SK-N-SH (cell line): ENCODE measurements around the gene DLD. TPM values are rescaled to one million over a fixed set of nuclear protein-coding genes. Genes with fewer than 3 reads are reported as not detected.

Experiments
- CTCF ChIA-PET: fragments of 300-600, 350-600 bp; formaldehyde crosslinking; extraction: SDS; loops from one replicate; lab custom pipeline; 2021; lab: Yijun Ruan, JAX
- POLR2A ChIA-PET: fragments of 350-600 bp; sonication (Branson Sonifier 250); formaldehyde crosslinking; extraction: SDS; loops from one replicate; lab custom pipeline; 2020; ENCODE audit warnings: antibody characterized with exemption, inconsistent platforms; lab: Yijun Ruan, JAX
- DNase-seq: peaks from one replicate; pipeline ENCODE4 v3.0.0; 2012
- H2AFZ ChIP-seq: fragments of 200-600 bp; sonication (generic); 2 replicates; pipeline ENCODE4 v1.8.1; 2016; ENCODE audit warnings: antibody characterized with exemption, mild to moderate bottlenecking, low read depth
- H3F3A ChIP-seq: fragments of 200-600 bp; sonication (generic); replicated peaks from 2 replicates; pipeline ENCODE3; 2016; ENCODE audit warnings: antibody characterized with exemption, mild to moderate bottlenecking; ENCODE audit not compliant: insufficient read depth
- H3K27ac ChIP-seq, 2 experiments: fragments of 200-500 bp in 1 of 2; fragments of 200-600 bp in 1 of 2; sonication (Bioruptor generic) in 1 of 2; sonication (generic), shearing (Covaris generic) in 1 of 2; 2 replicates each; pipeline versions ENCODE4 v1.5.1 to v1.6.1; 2014 to 2016; ENCODE audit warnings: low read depth in 2 of 2, inconsistent platforms in 1 of 2, low read length in 1 of 2, mild to moderate bottlenecking in 1 of 2, mixed read lengths in 1 of 2
- H3K27me3 ChIP-seq: fragments of 200-600 bp; sonication (generic), shearing (Covaris generic); 2 replicates; pipeline ENCODE4 v1.6.1; 2016; ENCODE audit warnings: mixed run types; ENCODE audit not compliant: insufficient read depth
- H3K36me3 ChIP-seq, 2 experiments: fragments of 200-500 bp in 1 of 2; fragments of 200-600 bp in 1 of 2; sonication (Bioruptor generic) in 1 of 2; sonication (generic) in 1 of 2; replicated peaks in 1 of 2; 2 replicates each; pipeline versions ENCODE3 to v1.5.1; 2014 to 2016; ENCODE audit warnings: low read length in 1 of 2, mild to moderate bottlenecking in 1 of 2; ENCODE audit not compliant: insufficient read depth in 2 of 2, control insufficient read depth in 1 of 2
- H3K4me1 ChIP-seq, 2 experiments: fragments of 200-500 bp in 1 of 2; fragments of 200-600 bp in 1 of 2; sonication (Bioruptor generic) in 1 of 2; sonication (generic), shearing (Covaris generic) in 1 of 2; 2 replicates each; pipeline versions ENCODE4 v1.5.1 to v1.6.1; 2014 to 2016; ENCODE audit warnings: low read depth in 1 of 2, low read length in 1 of 2, mixed run types in 1 of 2; ENCODE audit not compliant: insufficient read depth in 2 of 2, control insufficient read depth in 1 of 2
- H3K4me2 ChIP-seq: fragments of 200-600 bp; sonication (generic), shearing (Covaris generic); 2 replicates; pipeline ENCODE4 v1.6.1; 2017; ENCODE audit warnings: mixed run types
- H3K4me3 ChIP-seq, 2 experiments: fragments of 200-500 bp in 1 of 2; fragments of 200-600 bp in 1 of 2; sonication (Bioruptor generic) in 1 of 2; sonication (generic), shearing (Covaris generic) in 1 of 2; 2 replicates each; pipeline versions ENCODE4 v1.5.1 to v1.8.1; 2014 to 2016; ENCODE audit warnings: low read depth in 2 of 2, inconsistent platforms in 1 of 2, low read length in 1 of 2, mild to moderate bottlenecking in 1 of 2, mixed read lengths in 1 of 2, moderate library complexity in 1 of 2
- H3K79me2 ChIP-seq: fragments of 200-600 bp; sonication (generic); 2 replicates; pipeline ENCODE4 v1.8.1; 2017; ENCODE audit warnings: mild to moderate bottlenecking; ENCODE audit not compliant: insufficient read depth
- H3K9ac ChIP-seq: fragments of 200-600 bp; sonication (generic); 2 replicates; pipeline ENCODE4 v1.6.1; 2017; ENCODE audit warnings: mixed run types
- H3K9me2 ChIP-seq: fragments of 200-600 bp; sonication (generic); 2 replicates; pipeline ENCODE4 v1.6.1; 2017; ENCODE audit warnings: mixed run types
- H3K9me3 ChIP-seq: fragments of 200-600 bp; sonication (generic); 2 replicates; pipeline ENCODE4 v1.6.1; 2017; ENCODE audit warnings: mixed run types, mild to moderate bottlenecking, moderate library complexity
- H4K20me1 ChIP-seq: fragments of 200-600 bp; sonication (generic); 2 replicates; pipeline ENCODE4 v1.6.1; 2017; ENCODE audit warnings: mild to moderate bottlenecking, mixed run types; ENCODE audit not compliant: insufficient read depth
- FOXJ3 ChIP-seq: sonication (generic); formaldehyde crosslinking; IDR thresholded peaks from 2 replicates; pipeline ENCODE4 v1.5.1; 2020; ENCODE audit warnings: mild to moderate bottlenecking, missing genetic modification reagents
- GABPA ChIP-seq: IDR thresholded peaks from 2 replicates; pipeline ENCODE4 v1.4.0; 2012; ENCODE audit warnings: low read depth, mild to moderate bottlenecking
- RAD21 ChIP-seq: IDR thresholded peaks from 2 replicates; pipeline ENCODE4 v1.6.1; 2012; ENCODE audit warnings: mild to moderate bottlenecking, low read length
- RXRA ChIP-seq: IDR thresholded peaks from 2 replicates; pipeline ENCODE4 v1.4.0; 2012; ENCODE audit warnings: low read depth, mild to moderate bottlenecking, borderline replicate concordance
- WGBS: methylation state at CpG from one replicate; pipeline ENCODE4 v1.1.6; 2017; ENCODE audit warnings: low lambda C conversion rate; 5-methylcytosine and 5-hydroxymethylcytosine counted together
- polyA plus RNA-seq, 3 experiments: library from polyadenylated mRNA; depleted of rRNA; stranded (reverse); fragments of >200 nt; gene quantifications; 2 replicates each; pipeline ENCODE4 v1.2.3, GENCODE V29; 2012
- TF ChIP-seq, protein P1 (sequence below): IDR thresholded peaks from 2 replicates; pipeline ENCODE4 v1.6.1; 2012; ENCODE audit warnings: mild to moderate bottlenecking, low read depth, low read length, moderate library complexity
- TF ChIP-seq, protein P2 (sequence below): IDR thresholded peaks from 2 replicates; pipeline ENCODE4 v1.4.0; 2012; ENCODE audit warnings: low read depth, borderline replicate concordance

DLD gene
- polyA plus RNA-seq, 1 of the 3 experiments (the other 2 are of a cell fraction) = 140 TPM

DNA sequence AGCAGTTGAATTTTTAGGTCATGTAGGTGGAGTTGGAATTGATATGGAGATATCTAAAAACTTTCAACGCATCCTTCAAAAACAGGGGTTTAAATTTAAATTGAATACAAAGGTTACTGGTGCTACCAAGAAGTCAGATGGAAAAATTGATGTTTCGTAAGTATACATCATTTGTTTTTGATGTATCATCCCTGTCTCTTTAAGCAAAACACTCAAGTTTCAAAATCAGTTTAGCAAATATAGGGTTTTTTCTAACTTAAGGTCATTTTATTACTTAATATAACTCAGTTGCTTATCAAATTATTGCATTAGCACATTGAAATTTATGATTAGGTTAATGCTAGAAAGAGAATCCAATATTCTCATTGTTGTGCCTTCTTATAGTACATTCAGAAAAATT lies 24.6 kb downstream of the DLD start:
- H3K9me2 ChIP-seq = no peaks in the 10 kb centered on the region
- no peak overlapping the region for H3K4me2 ChIP-seq
- H3K79me2 ChIP-seq = peaks cover 36% of the 10 kb centered on the region
- peaks cover 20% of the 10 kb centered on the region for H3F3A ChIP-seq
- H3K4me1 ChIP-seq = peaks cover 2 to 10% of the 10 kb centered on the region in 2 experiments; a peak in 3 of 4 replicates
- POLR2A ChIA-PET = no interaction called here
- 96% methylated on average over 2 of the region's 2 CpGs for WGBS
- no peaks in the 10 kb centered on the region for H3K27me3 ChIP-seq
- TF ChIP-seq GABPA = no peak
- TF ChIP-seq RXRA = no peak
- TF ChIP-seq, protein P1, sequence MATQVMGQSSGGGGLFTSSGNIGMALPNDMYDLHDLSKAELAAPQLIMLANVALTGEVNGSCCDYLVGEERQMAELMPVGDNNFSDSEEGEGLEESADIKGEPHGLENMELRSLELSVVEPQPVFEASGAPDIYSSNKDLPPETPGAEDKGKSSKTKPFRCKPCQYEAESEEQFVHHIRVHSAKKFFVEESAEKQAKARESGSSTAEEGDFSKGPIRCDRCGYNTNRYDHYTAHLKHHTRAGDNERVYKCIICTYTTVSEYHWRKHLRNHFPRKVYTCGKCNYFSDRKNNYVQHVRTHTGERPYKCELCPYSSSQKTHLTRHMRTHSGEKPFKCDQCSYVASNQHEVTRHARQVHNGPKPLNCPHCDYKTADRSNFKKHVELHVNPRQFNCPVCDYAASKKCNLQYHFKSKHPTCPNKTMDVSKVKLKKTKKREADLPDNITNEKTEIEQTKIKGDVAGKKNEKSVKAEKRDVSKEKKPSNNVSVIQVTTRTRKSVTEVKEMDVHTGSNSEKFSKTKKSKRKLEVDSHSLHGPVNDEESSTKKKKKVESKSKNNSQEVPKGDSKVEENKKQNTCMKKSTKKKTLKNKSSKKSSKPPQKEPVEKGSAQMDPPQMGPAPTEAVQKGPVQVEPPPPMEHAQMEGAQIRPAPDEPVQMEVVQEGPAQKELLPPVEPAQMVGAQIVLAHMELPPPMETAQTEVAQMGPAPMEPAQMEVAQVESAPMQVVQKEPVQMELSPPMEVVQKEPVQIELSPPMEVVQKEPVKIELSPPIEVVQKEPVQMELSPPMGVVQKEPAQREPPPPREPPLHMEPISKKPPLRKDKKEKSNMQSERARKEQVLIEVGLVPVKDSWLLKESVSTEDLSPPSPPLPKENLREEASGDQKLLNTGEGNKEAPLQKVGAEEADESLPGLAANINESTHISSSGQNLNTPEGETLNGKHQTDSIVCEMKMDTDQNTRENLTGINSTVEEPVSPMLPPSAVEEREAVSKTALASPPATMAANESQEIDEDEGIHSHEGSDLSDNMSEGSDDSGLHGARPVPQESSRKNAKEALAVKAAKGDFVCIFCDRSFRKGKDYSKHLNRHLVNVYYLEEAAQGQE = no peak
- TF ChIP-seq, all 33 proteins: peak for 0
- H3K27ac ChIP-seq = no peak overlapping the region
- H3K36me3 ChIP-seq = peaks cover 79 to 88% of the 10 kb centered on the region in 2 experiments
- H4K20me1 ChIP-seq = no peaks in the 10 kb centered on the region
- H3K9me3 ChIP-seq = no peaks in the 10 kb centered on the region
- no peak overlapping the region for H2AFZ ChIP-seq
- no peak overlapping the region for H3K4me3 ChIP-seq
- H3K9ac ChIP-seq = no peak overlapping the region
- CTCF ChIA-PET = interaction anchor here (1.0 to 1.6 kb wide), 3 partner anchors 11 to 230 kb away, joined by 3 to 4 read pairs (median 4); no protein-coding TSS in a partner anchor
- no peak for DNase-seq

DNA sequence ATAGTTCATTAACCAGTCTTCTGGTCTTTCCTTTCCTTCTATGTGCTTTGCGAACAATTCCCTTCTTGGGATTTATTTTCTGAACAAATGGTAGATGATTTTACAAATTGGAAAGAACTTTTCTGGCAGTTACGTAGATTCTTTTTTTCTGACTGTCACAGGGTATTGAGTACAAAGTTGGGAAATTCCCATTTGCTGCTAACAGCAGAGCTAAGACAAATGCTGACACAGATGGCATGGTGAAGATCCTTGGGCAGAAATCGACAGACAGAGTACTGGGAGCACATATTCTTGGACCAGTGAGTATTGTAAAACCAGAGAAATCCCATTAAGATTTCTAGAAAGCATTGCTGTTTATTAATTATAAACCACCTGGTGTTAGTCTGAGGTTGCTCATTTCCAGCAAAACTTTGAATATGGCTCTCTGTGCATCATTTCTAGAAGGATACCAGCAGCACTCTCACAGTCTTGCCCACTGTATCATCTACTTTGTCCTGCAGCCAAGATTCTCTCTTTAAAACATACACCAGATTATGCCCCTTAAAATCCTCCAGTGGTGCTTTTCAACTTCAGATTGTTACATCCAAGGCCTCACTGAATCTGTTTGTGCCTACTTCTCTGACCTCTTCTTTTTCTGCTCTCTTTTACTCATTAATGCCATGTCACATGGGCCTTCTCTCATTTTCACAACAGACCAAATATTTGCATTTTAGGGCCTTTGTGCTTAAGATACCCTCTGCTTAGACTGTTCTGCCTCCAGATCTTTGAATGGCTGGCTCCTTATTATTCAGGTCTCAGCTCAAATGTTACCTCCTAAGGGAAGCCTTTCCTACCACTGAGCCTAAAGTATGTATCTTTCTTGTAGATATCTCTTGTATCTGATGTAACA lies 27.0 kb downstream of the DLD start:
- WGBS = 77% methylated on average over 3 of the region's 3 CpGs
- H3F3A ChIP-seq = peaks cover 27% of the 10 kb centered on the region
- TF ChIP-seq RXRA (no peak), FOXJ3 (CRISPR knock-in tag) (no peak), RAD21 (no peak)
- TF ChIP-seq, protein P1 = no peak
- TF ChIP-seq, protein P2, sequence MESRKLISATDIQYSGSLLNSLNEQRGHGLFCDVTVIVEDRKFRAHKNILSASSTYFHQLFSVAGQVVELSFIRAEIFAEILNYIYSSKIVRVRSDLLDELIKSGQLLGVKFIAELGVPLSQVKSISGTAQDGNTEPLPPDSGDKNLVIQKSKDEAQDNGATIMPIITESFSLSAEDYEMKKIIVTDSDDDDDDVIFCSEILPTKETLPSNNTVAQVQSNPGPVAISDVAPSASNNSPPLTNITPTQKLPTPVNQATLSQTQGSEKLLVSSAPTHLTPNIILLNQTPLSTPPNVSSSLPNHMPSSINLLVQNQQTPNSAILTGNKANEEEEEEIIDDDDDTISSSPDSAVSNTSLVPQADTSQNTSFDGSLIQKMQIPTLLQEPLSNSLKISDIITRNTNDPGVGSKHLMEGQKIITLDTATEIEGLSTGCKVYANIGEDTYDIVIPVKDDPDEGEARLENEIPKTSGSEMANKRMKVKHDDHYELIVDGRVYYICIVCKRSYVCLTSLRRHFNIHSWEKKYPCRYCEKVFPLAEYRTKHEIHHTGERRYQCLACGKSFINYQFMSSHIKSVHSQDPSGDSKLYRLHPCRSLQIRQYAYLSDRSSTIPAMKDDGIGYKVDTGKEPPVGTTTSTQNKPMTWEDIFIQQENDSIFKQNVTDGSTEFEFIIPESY = no peak
- TF ChIP-seq, all 33 proteins: peak for 0
- H4K20me1 ChIP-seq = no peaks in the 10 kb centered on the region
- no peaks in the 10 kb centered on the region for H3K27me3 ChIP-seq
- no peaks in the 10 kb centered on the region for H3K9me3 ChIP-seq
- peaks cover 28% of the 10 kb centered on the region for H3K79me2 ChIP-seq
- ChIA-PET CTCF (interaction anchor here (1.0 to 1.9 kb wide), 5 partner anchors 14 to 579 kb away, joined by 3 to 8 read pairs (median 4); no protein-coding TSS in a partner anchor), POLR2A (no interaction called here)
- no peak overlapping the region for H2AFZ ChIP-seq
- peaks cover 2 to 12% of the 10 kb centered on the region in 2 experiments; a peak in 3 of 4 replicates for H3K4me1 ChIP-seq
- no peak overlapping the region for H3K4me2 ChIP-seq
- H3K27ac ChIP-seq = peak overlapping the region; percentile 16 to 36; a peak in 3 of 4 replicates
- H3K4me3 ChIP-seq = no peak overlapping the region
- no peaks in the 10 kb centered on the region for H3K9me2 ChIP-seq
- no peak overlapping the region for H3K9ac ChIP-seq
- peaks cover 70 to 88% of the 10 kb centered on the region in 2 experiments for H3K36me3 ChIP-seq
- no peak for DNase-seq
